ENCODE results near the gene SLC39A11.

GRCh38 chr17:72930031-72930430 lies 162.5 kb downstream of the SLC39A11 start:
- TF ChIP-seq CTCF (IDR thresholded peaks at IDR 0.05) (no peak), SIN3A (IDR thresholded peaks at IDR 0.05; ENCODE audit: borderline replicate concordance, insufficient read depth, low read depth, low read length) (no peak)

Measured in Panc1 (cell line).